ENCODE measurements around the gene BPGM. TPM values are rescaled to one million over a fixed set of nuclear protein-coding genes. Genes with fewer than 3 reads are reported as not detected.
"Not testable (repeated sequence)": the region's sequence is repeated elsewhere in the genome, so short reads cannot be mapped to it uniquely, and the experiment has no call there.

The BPGM gene
- total RNA-seq, 1 donor from 2014 or later, result 37.4 TPM

GRCh38 chr7:134685250-134685649 lies 38.6 kb downstream of the BPGM start:
- H3K27me3 Mint-ChIP-seq (ENCODE audit: low read depth, unreplicated experiment), result no peaks in the 10 kb centered on the region
- H3K36me3 Mint-ChIP-seq (ENCODE audit: low read depth, unreplicated experiment), result peaks cover 1% of the 10 kb centered on the region
- Histone ChIP-seq H2AFZ (ENCODE audit: low read depth, low read length) (no peak overlapping the region), H3K27ac (ENCODE audit: low read depth, low read length) (no peak overlapping the region), H3K9me3 (ENCODE audit: insufficient read depth, low read depth, low read length) (no peaks in the 10 kb centered on the region), H3K9ac (ENCODE audit: low read length) (no peak overlapping the region), H3K36me3 (ENCODE audit: insufficient read depth, low read length) (peaks cover 3% of the 10 kb centered on the region), H4K20me1 (ENCODE audit: insufficient read depth, low read length) (no peaks in the 10 kb centered on the region), H3K4me3 (ENCODE audit: insufficient read depth, low read depth, low read length) (no peak overlapping the region), H3K79me2 (ENCODE audit: insufficient read depth, low read length) (no peaks in the 10 kb centered on the region), H3K4me2 (ENCODE audit: low read length) (no peak overlapping the region), H3K4me1 (ENCODE audit: insufficient read depth, low read length) (peaks cover 7% of the 10 kb centered on the region), H3K27me3 (ENCODE audit: insufficient read depth, low read length) (no peaks in the 10 kb centered on the region)
- H3K4me3 Mint-ChIP-seq (ENCODE audit: unreplicated experiment), result no peak overlapping the region
- H3K4me1 Mint-ChIP-seq (ENCODE audit: low read depth, unreplicated experiment), result peaks cover 20% of the 10 kb centered on the region
- TF ChIP-seq EZH2 (IDR thresholded peaks at IDR 0.05; ENCODE audit: insufficient read depth, low read length) (no peak), CTCF (IDR thresholded peaks at IDR 0.05; ENCODE audit: insufficient read depth, low read depth, low read length) (no peak)
- DNase-seq (ENCODE audit: low read depth), result no peak
- FAIRE-seq, result peak; percentile 20
- no peak overlapping the region for H3K27ac Mint-ChIP-seq (ENCODE audit: unreplicated experiment)
- H3K9me3 Mint-ChIP-seq (ENCODE audit: unreplicated experiment), result no peaks in the 10 kb centered on the region

GRCh38 chr7:134686786-134687185 lies 40.1 kb downstream of the BPGM start:
- FAIRE-seq, result peak; percentile 59
- Histone ChIP-seq H3K36me3 (ENCODE audit: insufficient read depth, low read length) (no peaks in the 10 kb centered on the region), H3K9me3 (ENCODE audit: insufficient read depth, low read depth, low read length) (no peaks in the 10 kb centered on the region), H3K4me2 (ENCODE audit: low read length) (no peak overlapping the region), H3K4me3 (ENCODE audit: insufficient read depth, low read depth, low read length) (no peak overlapping the region), H2AFZ (ENCODE audit: low read depth, low read length) (no peak overlapping the region), H3K27ac (ENCODE audit: low read depth, low read length) (no peak overlapping the region), H3K9ac (ENCODE audit: low read length) (peak overlapping the region; percentile 14), H3K27me3 (ENCODE audit: insufficient read depth, low read length) (no peaks in the 10 kb centered on the region), H3K79me2 (ENCODE audit: insufficient read depth, low read length) (no peaks in the 10 kb centered on the region), H4K20me1 (ENCODE audit: insufficient read depth, low read length) (no peaks in the 10 kb centered on the region), H3K4me1 (ENCODE audit: insufficient read depth, low read length) (peaks cover 22% of the 10 kb centered on the region)
- H3K27ac Mint-ChIP-seq (ENCODE audit: unreplicated experiment), result peak overlapping the region; percentile 13
- peaks cover 35% of the 10 kb centered on the region for H3K4me1 Mint-ChIP-seq (ENCODE audit: low read depth, unreplicated experiment)
- TF ChIP-seq EZH2 (IDR thresholded peaks at IDR 0.05; ENCODE audit: insufficient read depth, low read length) (no peak), CTCF (IDR thresholded peaks at IDR 0.05; ENCODE audit: insufficient read depth, low read depth, low read length) (peak; percentile 46)
- H3K27me3 Mint-ChIP-seq (ENCODE audit: low read depth, unreplicated experiment), result no peaks in the 10 kb centered on the region
- H3K36me3 Mint-ChIP-seq (ENCODE audit: low read depth, unreplicated experiment), result no peaks in the 10 kb centered on the region
- no peak for DNase-seq (ENCODE audit: low read depth)
- no peaks in the 10 kb centered on the region for H3K9me3 Mint-ChIP-seq (ENCODE audit: unreplicated experiment)
- H3K4me3 Mint-ChIP-seq (ENCODE audit: unreplicated experiment), result no peak overlapping the region

- Histone ChIP-seq H3K9ac (ENCODE audit: low read length) (peak overlapping the region; percentile 71), H3K4me2 (ENCODE audit: low read length) (peak overlapping the region; percentile 34), H3K4me1 (ENCODE audit: insufficient read depth, low read length) (peaks cover 42% of the 10 kb centered on the region), H3K27ac (ENCODE audit: low read depth, low read length) (peak overlapping the region; percentile 80)
- DNase-seq (ENCODE audit: low read depth); H3K9me3 ChIP-seq (ENCODE audit: insufficient read depth, low read depth, low read length); H3K36me3 Mint-ChIP-seq (ENCODE audit: low read depth, unreplicated experiment); FAIRE-seq; H2AFZ ChIP-seq (ENCODE audit: low read depth, low read length); H3K36me3 ChIP-seq (ENCODE audit: insufficient read depth, low read length); H3K79me2 ChIP-seq (ENCODE audit: insufficient read depth, low read length); H3K4me3 Mint-ChIP-seq (ENCODE audit: unreplicated experiment); H3K4me3 ChIP-seq (ENCODE audit: insufficient read depth, low read depth, low read length); H3K27me3 Mint-ChIP-seq (ENCODE audit: low read depth, unreplicated experiment); H3K9me3 Mint-ChIP-seq (ENCODE audit: unreplicated experiment); H3K27me3 ChIP-seq (ENCODE audit: insufficient read depth, low read length); H4K20me1 ChIP-seq (ENCODE audit: insufficient read depth, low read length): not testable (repeated sequence)
- Mint-ChIP-seq H3K4me1 (ENCODE audit: low read depth, unreplicated experiment) (peaks cover 54% of the 10 kb centered on the region), H3K27ac (ENCODE audit: unreplicated experiment) (peak overlapping the region; percentile 93)
Observed at GRCh38 chr7:134689550-134689949, 42.9 kb downstream of the BPGM start.
